Ishikawa (cell line): ENCODE measurements around the gene NTN5.

Experiments used
- CEBPB ChIP-seq: IDR thresholded peaks from 2 replicates; pipeline ENCODE4 v1.6.1; 2012
- CREB1 ChIP-seq: IDR thresholded peaks from 2 replicates; pipeline ENCODE4 v1.6.1; 2012; ENCODE audit warnings: low read depth
- EP300 ChIP-seq: IDR thresholded peaks from 2 replicates; pipeline ENCODE4 v1.6.1; 2012; ENCODE audit warnings: borderline replicate concordance
- FOXM1 ChIP-seq: IDR thresholded peaks from 2 replicates; pipeline ENCODE4 v1.6.1; 2012; ENCODE audit warnings: low read depth, borderline replicate concordance
- NFIC ChIP-seq: IDR thresholded peaks from 2 replicates; pipeline ENCODE4 v1.6.1; 2012
- RAD21 ChIP-seq: IDR thresholded peaks from 2 replicates; pipeline ENCODE4 v1.6.1; 2012; ENCODE audit warnings: low read depth
- TAF1 ChIP-seq: IDR thresholded peaks from 2 replicates; pipeline ENCODE4 v1.6.1; 2012; ENCODE audit warnings: low read depth, mild to moderate bottlenecking
- YY1 ChIP-seq: IDR thresholded peaks from 2 replicates; pipeline ENCODE4 v1.6.1; 2012; ENCODE audit warnings: low read depth
- TF ChIP-seq, protein P1 (sequence below): IDR thresholded peaks from 2 replicates; pipeline ENCODE4 v1.6.1; 2012; ENCODE audit warnings: low read depth, mild to moderate bottlenecking
- TF ChIP-seq, protein P2 (sequence below): IDR thresholded peaks from 2 replicates; pipeline ENCODE4 v1.6.1; 2012
- TF ChIP-seq, protein P3 (sequence below): IDR thresholded peaks from 2 replicates; pipeline ENCODE4 v1.6.1; 2012

DNA sequence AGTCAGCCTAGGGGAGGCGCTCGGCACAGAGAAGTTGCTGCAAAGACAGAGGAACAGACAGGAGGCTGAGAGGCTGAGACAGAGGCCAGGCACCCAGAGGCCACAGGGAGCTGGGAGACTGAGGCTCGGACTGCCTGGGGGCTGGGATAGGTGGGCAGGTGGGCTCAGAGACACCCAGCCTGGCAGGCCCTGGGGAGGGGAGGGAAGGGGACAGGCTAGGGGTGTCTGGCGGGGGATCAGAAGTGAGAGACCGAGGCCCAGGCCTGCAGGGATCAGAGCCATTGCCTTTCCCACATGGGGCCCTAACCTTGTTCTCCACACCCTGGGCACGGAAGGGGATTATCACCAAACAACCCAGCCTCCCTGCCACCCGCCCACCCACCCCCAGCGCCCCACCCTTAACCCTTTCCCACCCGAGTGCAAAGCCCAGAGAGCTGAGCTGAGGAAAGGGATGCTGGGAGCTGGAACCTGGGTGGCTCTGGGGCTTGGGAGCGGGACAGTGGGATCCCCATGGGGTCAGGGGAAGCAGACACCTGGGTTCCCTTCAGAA, 1.3 kb downstream of the NTN5 start:
- TF ChIP-seq EP300 (no peak), CEBPB (no peak), CREB1 (no peak), YY1 (no peak), FOXM1 (no peak), RAD21 (no peak), NFIC (no peak), TAF1 (no peak)
- TF ChIP-seq, protein P1, sequence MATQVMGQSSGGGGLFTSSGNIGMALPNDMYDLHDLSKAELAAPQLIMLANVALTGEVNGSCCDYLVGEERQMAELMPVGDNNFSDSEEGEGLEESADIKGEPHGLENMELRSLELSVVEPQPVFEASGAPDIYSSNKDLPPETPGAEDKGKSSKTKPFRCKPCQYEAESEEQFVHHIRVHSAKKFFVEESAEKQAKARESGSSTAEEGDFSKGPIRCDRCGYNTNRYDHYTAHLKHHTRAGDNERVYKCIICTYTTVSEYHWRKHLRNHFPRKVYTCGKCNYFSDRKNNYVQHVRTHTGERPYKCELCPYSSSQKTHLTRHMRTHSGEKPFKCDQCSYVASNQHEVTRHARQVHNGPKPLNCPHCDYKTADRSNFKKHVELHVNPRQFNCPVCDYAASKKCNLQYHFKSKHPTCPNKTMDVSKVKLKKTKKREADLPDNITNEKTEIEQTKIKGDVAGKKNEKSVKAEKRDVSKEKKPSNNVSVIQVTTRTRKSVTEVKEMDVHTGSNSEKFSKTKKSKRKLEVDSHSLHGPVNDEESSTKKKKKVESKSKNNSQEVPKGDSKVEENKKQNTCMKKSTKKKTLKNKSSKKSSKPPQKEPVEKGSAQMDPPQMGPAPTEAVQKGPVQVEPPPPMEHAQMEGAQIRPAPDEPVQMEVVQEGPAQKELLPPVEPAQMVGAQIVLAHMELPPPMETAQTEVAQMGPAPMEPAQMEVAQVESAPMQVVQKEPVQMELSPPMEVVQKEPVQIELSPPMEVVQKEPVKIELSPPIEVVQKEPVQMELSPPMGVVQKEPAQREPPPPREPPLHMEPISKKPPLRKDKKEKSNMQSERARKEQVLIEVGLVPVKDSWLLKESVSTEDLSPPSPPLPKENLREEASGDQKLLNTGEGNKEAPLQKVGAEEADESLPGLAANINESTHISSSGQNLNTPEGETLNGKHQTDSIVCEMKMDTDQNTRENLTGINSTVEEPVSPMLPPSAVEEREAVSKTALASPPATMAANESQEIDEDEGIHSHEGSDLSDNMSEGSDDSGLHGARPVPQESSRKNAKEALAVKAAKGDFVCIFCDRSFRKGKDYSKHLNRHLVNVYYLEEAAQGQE: no peak
- TF ChIP-seq, protein P2, sequence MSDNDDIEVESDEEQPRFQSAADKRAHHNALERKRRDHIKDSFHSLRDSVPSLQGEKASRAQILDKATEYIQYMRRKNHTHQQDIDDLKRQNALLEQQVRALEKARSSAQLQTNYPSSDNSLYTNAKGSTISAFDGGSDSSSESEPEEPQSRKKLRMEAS: no peak
- TF ChIP-seq, protein P3, sequence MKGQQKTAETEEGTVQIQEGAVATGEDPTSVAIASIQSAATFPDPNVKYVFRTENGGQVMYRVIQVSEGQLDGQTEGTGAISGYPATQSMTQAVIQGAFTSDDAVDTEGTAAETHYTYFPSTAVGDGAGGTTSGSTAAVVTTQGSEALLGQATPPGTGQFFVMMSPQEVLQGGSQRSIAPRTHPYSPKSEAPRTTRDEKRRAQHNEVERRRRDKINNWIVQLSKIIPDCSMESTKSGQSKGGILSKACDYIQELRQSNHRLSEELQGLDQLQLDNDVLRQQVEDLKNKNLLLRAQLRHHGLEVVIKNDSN: no peak
